GM18505 (cell line): ENCODE measurements around the gene ADGRG6.
"Not testable (repeated sequence)": the region's sequence is repeated elsewhere in the genome, so short reads cannot be mapped to it uniquely, and the experiment has no call there.

Experiments
- ATAC-seq: cut with Tn5 transposase; IDR thresholded peaks from one replicate; pipeline ENCODE4 v1.9.1; 2021; ENCODE audit not compliant: unreplicated experiment
- POLR2A ChIP-seq: IDR thresholded peaks from 4 replicates; pipeline ENCODE4 v1.6.1; 2011; ENCODE audit warnings: borderline replicate concordance; ENCODE audit not compliant: insufficient read depth, insufficient read length; ENCODE audit errors: extremely low read depth

The ADGRG6 gene

DNA sequence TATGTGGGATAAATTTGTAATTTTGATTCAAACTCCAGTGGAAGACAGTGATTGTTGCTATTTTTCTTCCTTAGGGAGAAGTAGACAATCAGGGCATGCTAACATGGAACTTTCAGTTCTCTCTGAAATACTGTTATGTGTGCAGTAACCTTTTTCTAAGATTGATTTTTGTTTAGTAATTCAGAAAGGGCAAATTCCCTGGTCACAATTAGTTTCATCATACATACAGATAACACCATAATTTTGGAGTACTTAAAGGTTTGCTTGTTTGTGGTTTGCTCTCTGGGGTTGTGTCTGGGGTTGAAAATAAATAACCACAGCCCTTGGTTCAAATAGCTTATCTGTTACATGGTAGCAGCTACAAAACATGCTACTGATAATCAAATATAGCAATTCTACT is 34.4 kb downstream of the ADGRG6 start:
- ATAC-seq: no peak
- no peak for TF ChIP-seq POLR2A

DNA sequence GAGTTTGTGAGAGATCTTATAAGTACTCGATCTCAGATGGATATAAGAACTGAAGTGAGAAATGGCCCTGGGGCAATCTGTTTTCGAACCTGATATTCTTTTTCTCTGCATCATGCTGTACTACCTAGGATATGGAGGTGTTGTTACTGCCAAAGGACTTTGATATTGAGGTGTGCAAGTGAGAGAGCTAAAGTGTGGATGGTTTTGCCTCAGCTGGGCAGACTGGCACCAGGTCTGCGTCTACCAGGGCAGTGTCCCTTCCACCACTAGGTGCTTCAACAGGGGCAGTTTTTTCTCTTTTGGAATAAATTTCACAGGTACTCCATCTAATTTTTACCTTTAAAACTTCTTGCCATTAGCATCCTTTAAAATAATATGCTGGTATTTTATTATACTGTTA is 35.0 kb downstream of the ADGRG6 start:
- no peak for ATAC-seq
- TF ChIP-seq POLR2A: no peak

DNA sequence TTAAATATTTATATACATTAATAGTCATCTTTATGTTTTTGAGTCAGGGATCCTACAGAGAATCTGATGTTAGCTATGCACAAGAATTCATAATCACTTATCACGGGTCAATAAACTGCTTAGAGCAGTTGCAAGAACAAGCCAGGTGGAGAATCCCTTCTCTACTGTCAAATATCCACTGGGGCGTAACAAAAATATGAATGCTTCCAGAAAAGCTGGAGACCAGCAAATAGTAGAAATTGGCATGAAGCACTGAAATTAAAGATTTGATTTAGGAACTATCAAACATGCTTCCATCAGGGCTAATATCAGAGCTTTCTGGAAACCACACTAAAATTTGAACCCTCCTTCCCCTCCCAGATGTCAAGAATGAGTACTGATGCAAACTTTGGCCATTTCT is 37.3 kb downstream of the ADGRG6 start:
- ATAC-seq: no peak
- TF ChIP-seq POLR2A: no peak

DNA sequence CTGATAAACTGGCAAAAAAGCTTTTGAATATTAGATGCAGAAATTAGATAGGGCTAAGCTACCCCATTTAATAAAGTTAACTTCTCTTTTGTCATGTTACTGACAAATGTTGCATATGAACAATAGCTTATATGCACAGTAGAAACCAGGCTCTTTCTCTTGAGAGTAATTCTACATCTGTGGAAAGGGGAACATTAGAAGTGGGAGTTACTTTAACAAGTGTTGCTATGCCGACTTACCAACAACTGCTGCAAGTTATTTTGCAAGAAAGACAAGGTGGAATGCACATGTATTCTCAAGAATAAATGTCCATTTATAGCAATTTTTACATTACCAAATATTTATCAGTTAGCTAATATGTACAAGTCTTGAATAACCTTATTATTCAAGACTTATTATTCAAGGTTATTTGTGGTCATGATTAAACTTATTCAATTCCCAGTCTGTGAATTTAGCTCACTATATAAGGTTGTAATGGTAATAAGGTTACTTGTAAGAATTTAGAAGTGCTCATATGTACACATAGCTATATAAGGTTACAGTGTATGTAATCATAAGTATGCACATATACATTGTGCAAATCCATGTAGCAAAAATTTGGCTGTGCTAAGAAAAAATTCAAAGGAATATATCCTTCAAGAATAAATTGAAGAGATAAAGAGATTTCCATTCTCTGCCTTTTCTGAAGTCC is 38.3 kb downstream of the ADGRG6 start:
- no peak for ATAC-seq
- TF ChIP-seq POLR2A: no peak

DNA sequence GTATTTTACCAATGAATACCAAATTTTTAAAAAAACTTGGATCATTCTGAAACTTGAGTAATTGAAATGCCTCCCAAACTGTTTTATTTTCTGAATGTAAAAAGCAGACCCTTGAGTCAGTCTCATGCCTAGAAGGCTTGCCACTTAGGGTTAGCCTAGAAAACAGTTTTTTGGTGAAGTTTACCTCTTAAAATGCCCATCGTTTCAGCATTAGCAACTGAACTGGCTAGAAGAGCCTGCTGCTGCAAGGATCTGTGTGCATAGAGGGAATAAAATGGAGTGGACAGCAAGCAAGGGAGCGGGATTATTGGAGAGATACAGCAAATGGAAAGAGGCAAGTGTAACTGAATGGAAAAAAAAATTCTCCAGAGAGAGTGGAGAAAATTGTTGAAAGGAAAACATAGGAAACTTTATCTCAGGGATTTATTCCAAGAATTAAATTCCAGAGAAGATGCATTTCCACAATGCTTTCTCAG is 40.1 kb downstream of the ADGRG6 start:
- no peak for ATAC-seq
- TF ChIP-seq POLR2A: no peak

DNA sequence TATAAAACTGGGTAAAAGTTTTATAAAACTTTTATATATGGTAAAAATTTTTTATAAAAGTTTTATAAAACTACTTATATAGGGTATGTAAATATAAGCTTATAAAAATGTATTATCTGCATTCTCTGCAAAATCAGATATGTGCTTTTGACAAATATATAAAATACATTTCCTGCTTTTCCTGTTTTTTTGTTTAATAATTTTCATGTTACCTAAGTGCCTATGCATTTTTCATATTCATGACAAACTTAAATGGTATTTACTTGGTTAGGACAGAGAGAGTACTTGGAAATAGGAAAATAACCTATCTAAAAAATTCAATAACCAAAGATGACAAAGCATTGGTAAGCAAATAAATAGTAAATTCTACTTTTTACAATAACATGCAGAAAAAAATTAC is 41.2 kb downstream of the ADGRG6 start:
- ATAC-seq: no peak
- TF ChIP-seq POLR2A: no peak

DNA sequence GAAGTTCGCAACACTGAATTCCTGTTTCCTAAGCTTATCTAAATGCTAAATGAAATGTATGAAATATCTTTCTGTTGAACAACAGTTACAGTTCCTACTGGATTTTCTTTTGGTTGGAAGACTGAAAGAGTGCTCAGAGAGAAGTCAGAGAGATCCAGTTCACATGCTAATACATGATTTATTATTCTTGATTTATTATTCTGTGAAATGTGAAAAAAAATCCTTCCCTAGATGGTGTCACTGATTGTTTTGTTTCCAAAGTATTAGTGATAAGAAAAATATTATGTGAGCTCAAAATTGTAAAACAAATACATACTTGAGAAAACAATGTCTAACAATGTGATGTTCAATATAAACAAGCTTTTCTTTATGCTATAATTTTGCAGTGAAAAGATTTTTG is 42.1 kb downstream of the ADGRG6 start:
- no peak for TF ChIP-seq POLR2A
- no peak for ATAC-seq

DNA sequence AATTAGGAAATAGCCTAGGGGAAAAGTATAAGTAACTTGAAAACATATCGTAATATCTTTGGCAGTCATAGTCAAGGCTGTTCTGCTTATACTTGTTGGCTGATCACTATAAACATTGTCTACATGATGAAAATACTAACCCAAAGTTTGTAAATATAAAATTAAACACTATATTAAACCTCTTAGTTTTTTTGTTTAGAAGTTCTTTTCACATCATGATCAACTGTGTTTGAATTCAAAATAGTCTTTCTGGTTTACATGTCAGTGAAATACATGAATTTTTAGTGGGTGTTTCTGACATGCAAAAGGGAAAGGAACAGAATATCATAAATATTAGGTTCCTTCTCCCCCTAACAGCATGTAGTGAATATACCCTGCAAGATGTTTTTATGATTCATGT is 43.5 kb downstream of the ADGRG6 start:
- no peak for ATAC-seq
- no peak for TF ChIP-seq POLR2A

DNA sequence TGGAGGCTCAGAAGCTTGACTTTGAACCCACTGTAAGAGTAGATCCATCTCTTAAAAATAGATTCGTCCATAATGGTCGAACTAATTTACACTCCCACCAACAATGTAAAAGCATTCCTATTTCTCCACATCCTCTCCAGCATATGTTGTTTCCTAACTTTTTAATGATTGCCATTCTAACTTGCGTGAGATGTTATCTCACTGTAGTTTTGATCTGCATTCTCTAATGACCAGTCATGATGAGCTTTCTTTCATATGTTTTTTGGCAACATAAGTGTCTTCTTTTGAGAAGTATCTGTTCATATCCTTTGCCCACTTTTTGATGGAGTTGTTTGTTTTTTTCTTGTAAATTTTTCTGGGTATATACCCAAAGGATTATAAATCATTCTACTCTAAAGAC is 44.4 kb downstream of the ADGRG6 start:
- ATAC-seq: not testable (repeated sequence)

DNA sequence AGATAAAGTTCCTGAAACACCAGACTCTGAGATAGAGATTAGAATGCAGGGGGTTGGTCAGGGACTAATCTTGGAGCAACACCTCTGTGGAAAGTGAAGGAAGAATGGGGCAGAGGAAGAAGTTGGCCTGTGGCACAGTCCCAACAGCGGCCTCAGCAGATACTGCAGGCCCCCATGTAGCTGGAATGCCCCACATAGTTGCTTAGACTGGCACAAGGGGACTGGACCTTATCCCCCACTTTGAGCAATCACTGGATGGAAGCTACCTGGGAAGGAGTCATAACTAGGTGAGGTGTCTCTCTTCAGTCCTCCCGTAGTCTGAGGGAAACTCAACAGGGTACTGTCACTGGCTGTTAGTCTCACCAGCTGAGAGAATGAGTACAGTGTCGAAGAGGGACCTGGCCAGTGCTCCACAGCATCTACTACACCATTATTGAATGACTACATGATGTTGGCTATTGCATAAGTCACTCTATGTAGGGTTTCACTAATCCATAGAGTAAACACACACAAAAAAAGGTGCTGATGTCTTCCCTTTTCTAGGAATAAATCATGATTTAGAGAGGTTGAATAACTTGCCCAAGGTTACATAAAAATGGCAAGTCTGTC is 47.5 kb downstream of the ADGRG6 start:
- no peak for TF ChIP-seq POLR2A
- no peak for ATAC-seq

DNA sequence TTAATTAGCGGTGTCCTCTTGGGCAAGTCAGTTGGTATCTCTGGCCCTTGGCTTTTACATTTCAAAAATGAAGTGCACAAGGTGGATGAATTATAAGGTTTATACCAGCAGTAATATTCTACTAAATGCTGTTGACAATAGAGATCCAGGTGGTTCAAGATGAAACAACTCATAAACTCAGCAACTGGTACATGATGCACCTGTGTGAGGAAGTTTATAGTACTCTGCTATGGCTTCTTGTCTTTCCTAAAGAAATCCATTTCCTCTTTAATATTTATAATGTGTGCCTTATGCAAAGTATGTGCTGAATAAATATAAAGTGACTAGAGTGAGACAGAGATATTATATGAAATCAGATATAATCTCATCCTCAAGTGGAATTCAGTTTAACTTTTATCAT is 48.5 kb downstream of the ADGRG6 start:
- ATAC-seq: no peak
- TF ChIP-seq POLR2A: no peak

DNA sequence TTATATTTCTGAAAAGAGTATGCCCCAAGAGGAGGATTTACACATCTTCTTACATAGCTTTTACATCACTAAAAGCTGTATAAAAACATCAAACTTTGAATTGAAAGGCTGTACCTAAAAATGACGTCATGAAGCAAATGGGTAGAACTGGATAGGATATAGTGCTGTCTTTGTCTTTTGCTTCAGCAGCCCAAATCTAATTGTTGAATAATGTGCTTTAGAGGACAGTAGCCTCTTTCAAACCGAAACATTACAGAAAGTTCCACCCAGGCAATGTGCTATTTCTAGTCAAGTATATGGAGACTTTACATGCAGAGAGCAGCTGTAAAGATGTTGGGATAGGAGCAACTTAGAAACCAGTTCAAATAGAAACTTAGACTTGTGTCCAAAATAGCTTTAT is 51.9 kb downstream of the ADGRG6 start:
- ATAC-seq: no peak
- no peak for TF ChIP-seq POLR2A

DNA sequence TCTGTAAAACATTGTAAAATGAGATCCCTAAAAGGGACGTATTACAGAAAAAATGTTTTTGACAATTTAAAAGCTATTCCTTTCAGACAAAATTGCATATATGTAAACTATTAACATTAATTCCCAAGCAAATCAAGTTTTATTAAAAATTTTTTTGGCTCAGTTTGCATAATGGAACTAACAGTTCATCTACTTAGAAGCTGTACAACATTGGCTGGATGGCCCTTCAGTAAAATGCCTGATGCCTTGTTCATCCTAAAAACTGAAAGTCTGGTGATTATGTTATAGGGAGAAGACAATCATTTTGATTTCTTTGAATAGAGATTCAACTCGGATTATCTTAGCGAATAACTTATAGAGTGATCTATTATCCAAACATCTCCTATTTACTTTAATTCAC is 52.8 kb downstream of the ADGRG6 start:
- no peak for ATAC-seq
- no peak for TF ChIP-seq POLR2A

DNA sequence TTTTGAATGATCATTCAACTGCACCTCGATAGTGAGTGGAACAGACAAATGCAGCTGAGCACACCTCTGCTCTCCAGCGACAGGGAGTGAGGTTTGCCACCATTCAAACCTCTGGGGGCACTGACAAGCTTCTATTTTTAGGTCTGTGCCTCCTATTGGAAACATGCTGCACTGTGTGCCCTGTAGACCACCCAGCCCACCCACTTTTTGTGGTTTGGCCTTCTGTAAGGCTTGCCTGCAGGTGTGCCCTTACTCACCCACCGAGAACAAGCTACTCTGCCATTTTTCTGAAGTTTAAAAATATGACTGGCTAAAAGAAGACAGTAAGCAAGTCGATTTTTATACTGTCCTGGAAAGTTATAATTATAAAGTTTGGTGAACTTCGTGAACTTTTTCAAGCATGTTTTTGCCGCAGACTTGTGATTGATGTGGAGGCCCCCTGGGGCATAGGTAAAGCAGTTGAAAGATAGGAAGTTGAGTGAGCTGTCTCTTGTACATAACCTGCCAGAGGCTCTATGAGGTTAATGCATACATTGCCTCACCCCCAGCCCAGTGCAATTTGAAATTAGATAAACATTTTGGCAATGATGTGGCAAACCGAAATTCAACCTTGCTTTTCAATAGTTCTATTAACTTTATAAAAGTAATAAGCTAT is 53.8 kb downstream of the ADGRG6 start:
- no peak for ATAC-seq

More for the DNA sequence above, 53.8 kb downstream of the ADGRG6 start:
- TF ChIP-seq POLR2A: no peak
